A673 (cell line): Measurements from ENCODE around the gene MIPOL1. TPM values are rescaled to one million over a fixed set of nuclear protein-coding genes. Genes with fewer than 3 reads are reported as not detected.

Source experiments
- BruUV-seq: library from RNA; stranded (reverse); fragments of 400-500 nt; replicated peaks from 2 replicates; lab custom pipeline; 2021; lab: Mats Ljungman, UMichigan
- CTCF ChIA-PET: fragments of 300-600 bp; sonication (Branson Sonifier 250); formaldehyde crosslinking; loops from one replicate; lab custom pipeline; 2022; ENCODE audit warnings: antibody characterized with exemption; lab: Charles Lee
- POLR2A ChIA-PET: fragments of 300-600 bp; sonication (Branson Sonifier 250); formaldehyde crosslinking; loops from one replicate; lab custom pipeline; 2022; ENCODE audit warnings: antibody characterized with exemption; ENCODE audit not compliant: low non-redundant PET; lab: Charles Lee
- DNase-seq: peaks from one replicate; pipeline ENCODE4 v3.0.0-alpha.2; 2015; ENCODE audit warnings: low spot score
- H3K27ac ChIP-seq: fragments of 200-600 bp; sonication (generic); 2 replicates; pipeline ENCODE4 v1.5.1; 2016; ENCODE audit warnings: mixed run types, low read depth, mild to moderate bottlenecking, mixed read lengths, antibody characterized with exemption, low read length; ENCODE audit not compliant: poor library complexity, severe bottlenecking
- H3K27me3 ChIP-seq: fragments of 200-600 bp; sonication (generic); replicated peaks from 2 replicates; pipeline ENCODE4 v1.6.1; 2017; ENCODE audit warnings: mixed run types, low read depth, mild to moderate bottlenecking, mixed read lengths, antibody characterized with exemption, low read length; ENCODE audit not compliant: insufficient read depth, poor library complexity
- H3K36me3 ChIP-seq: fragments of 200-600 bp; sonication (generic); 2 replicates; pipeline ENCODE4 v1.6.1; 2016; ENCODE audit warnings: mixed run types, mild to moderate bottlenecking, mixed read lengths, antibody characterized with exemption, low read length; ENCODE audit not compliant: insufficient read depth, poor library complexity, severe bottlenecking
- H3K4me1 ChIP-seq: fragments of 200-600 bp; sonication (generic); 2 replicates; pipeline ENCODE4 v1.6.1; 2017; ENCODE audit warnings: mixed run types, mild to moderate bottlenecking, mixed read lengths, antibody characterized with exemption, low read length; ENCODE audit not compliant: insufficient read depth, poor library complexity, severe bottlenecking
- H3K4me3 ChIP-seq: fragments of 200-600 bp; sonication (generic); 2 replicates; pipeline ENCODE4 v1.5.1; 2016; ENCODE audit warnings: low read depth, mixed run types, mild to moderate bottlenecking, mixed read lengths, low read length; ENCODE audit not compliant: poor library complexity, severe bottlenecking
- H3K9me3 ChIP-seq: fragments of 200-600 bp; sonication (generic); 2 replicates; pipeline ENCODE4 v1.6.1; 2016; ENCODE audit warnings: mixed run types, low read depth, mild to moderate bottlenecking, mixed read lengths, antibody characterized with exemption, low read length; ENCODE audit not compliant: poor library complexity, severe bottlenecking
- CTCF ChIP-seq: fragments of 300-800, 200-600 bp; sonication (generic); conservative IDR thresholded peaks from 2 replicates; pipeline ENCODE4 v1.5.1; 2017; ENCODE audit warnings: low read depth, mild to moderate bottlenecking, antibody characterized with exemption, low read length, moderate library complexity, mixed read lengths
- EZH2 ChIP-seq: fragments of 200-600 bp; sonication (generic); IDR thresholded peaks from 2 replicates; pipeline ENCODE4 v1.6.1; 2017; ENCODE audit warnings: borderline replicate concordance, low read depth, mild to moderate bottlenecking, mixed read lengths, antibody characterized with exemption, low read length; ENCODE audit not compliant: poor library complexity, severe bottlenecking
- intact Hi-C: fragments of 100-400 bp; cut with micrococcal nuclease; formaldehyde crosslinking; loops from one replicate; pipeline ENCODE4 v1.10.0; 2022; ENCODE audit not compliant: unreplicated experiment
- total RNA-seq: library from RNA; stranded (reverse); gene quantifications from 2 replicates; pipeline ENCODE4 v1.2.3, GENCODE V29; 2021

Gene MIPOL1
- total RNA-seq, 1 experiment from 2014 or later = 15.0 TPM

GRCh38 chr14:37447883-37448391 is 250.2 kb downstream of the MIPOL1 start:
- no TSS peak for BruUV-seq
- no peak overlapping the region for H3K4me3 ChIP-seq
- TF ChIP-seq CTCF (no peak), EZH2 (no peak)
- H3K36me3 ChIP-seq = no peaks in the 10 kb centered on the region
- CTCF ChIA-PET = no interaction called here
- no peak overlapping the region for H3K27ac ChIP-seq
- no peaks in the 10 kb centered on the region for H3K27me3 ChIP-seq
- DNase-seq = no peak
- POLR2A ChIA-PET = no interaction called here
- H3K4me1 ChIP-seq = no peaks in the 10 kb centered on the region
- H3K9me3 ChIP-seq = no peaks in the 10 kb centered on the region
- intact Hi-C loops = no loop called here

- CTCF ChIA-PET = no interaction called here
- Histone ChIP-seq H3K36me3 (no peaks in the 10 kb centered on the region), H3K4me3 (no peak overlapping the region), H3K9me3 (no peaks in the 10 kb centered on the region), H3K4me1 (no peaks in the 10 kb centered on the region), H3K27me3 (no peaks in the 10 kb centered on the region), H3K27ac (no peak overlapping the region)
- DNase-seq = no peak
- BruUV-seq = no TSS peak
- POLR2A ChIA-PET = no interaction called here
- intact Hi-C loops = no loop called here
- TF ChIP-seq CTCF (no peak), EZH2 (no peak)
These were observed 254.6 kb downstream of the MIPOL1 start for GRCh38 chr14:37452323-37452722.

DNA sequence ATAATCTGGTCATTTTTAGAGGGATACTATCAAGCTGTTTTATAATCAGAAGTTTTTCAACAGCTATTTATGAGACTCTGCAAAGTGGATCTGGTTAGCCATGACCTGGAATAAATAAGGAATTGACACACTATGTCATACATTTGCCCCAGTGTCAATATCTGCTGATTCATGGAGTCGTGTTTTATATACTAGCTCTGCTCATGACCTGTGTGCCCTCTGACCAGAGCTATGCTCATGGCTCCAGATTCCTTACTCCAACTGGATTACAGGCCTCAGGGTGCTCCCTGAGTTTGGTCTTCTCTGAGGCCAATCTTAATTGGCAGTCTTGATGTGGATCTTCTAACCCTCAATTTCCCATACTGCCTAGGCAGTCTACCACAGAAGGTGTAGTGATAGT is 256.2 kb downstream of the MIPOL1 start:
- Histone ChIP-seq H3K9me3 (no peaks in the 10 kb centered on the region), H3K4me3 (no peak overlapping the region), H3K27me3 (no peaks in the 10 kb centered on the region), H3K4me1 (no peaks in the 10 kb centered on the region), H3K27ac (no peak overlapping the region), H3K36me3 (no peaks in the 10 kb centered on the region)
- BruUV-seq = no TSS peak
- intact Hi-C loops = no loop called here
- CTCF ChIA-PET = no interaction called here
- TF ChIP-seq EZH2 = no peak
- TF ChIP-seq CTCF = no peak
- POLR2A ChIA-PET = no interaction called here
- DNase-seq = no peak
